ENCODE results near the gene LCTL. TPM values are rescaled to one million over a fixed set of nuclear protein-coding genes. Genes with fewer than 3 reads are reported as not detected.

The LCTL gene
- total RNA-seq, 2 donors from 2014 or later: not detected

GRCh38 chr15:66498501-66499386 is 67.1 kb downstream of the LCTL start:
- no peaks in the 10 kb centered on the region for H3K9me3 ChIP-seq
- TF ChIP-seq CTCF (IDR thresholded peaks at IDR 0.05): peak; percentile 43
- peak overlapping the region in 1 of 2 donors; percentile 79 for H3K27ac ChIP-seq
- peaks cover 13 to 32% of the 10 kb centered on the region in 2 donors for H3K4me1 ChIP-seq (ENCODE audit: control insufficient read depth in 1 of 2, low read depth in 2 of 2)
- no peak overlapping the region for H3K4me3 ChIP-seq
- H3K27me3 ChIP-seq (replicated peaks; ENCODE audit: insufficient read depth): no peaks in the 10 kb centered on the region
- no peak for ATAC-seq (ENCODE audit: insufficient number of reproducible peaks, low FRiP score, low read depth)
- peaks cover 32% of the 10 kb centered on the region for H3K36me3 ChIP-seq
- DNase-seq (ENCODE audit: low spot score): no peak

Other genes starting within 250 kb of the LCTL start
- 10 to 100 TPM in 1 of 2 donors, 1 to 10 TPM in 1; 2.8 to 13.1 TPM for gene TIPIN, start 209.3 kb downstream of the LCTL start, total RNA-seq
- gene MAP2K1, start 179.1 kb downstream of the LCTL start, total RNA-seq: 10 to 100 TPM; 58.7 to 62.3 TPM
- gene SNAPC5, start 68.2 kb downstream of the LCTL start, total RNA-seq: 10 to 100 TPM; 30.3 to 38.1 TPM
- 1,000 to 10,000 TPM; 1,880 to 3,413 TPM for gene RPL4, start 61.1 kb downstream of the LCTL start, total RNA-seq
- 1 to 10 TPM; 3.0 to 8.4 TPM for gene ZWILCH, start 60.7 kb downstream of the LCTL start, total RNA-seq
- 100 to 1,000 TPM in 1 of 2 donors, 10 to 100 TPM in 1; 73.3 to 113 TPM for gene SMAD6, start 136.2 kb upstream of the LCTL start, total RNA-seq